SK-MEL-5 (cell line): Measurements from ENCODE around the gene HAO2. TPM values are rescaled to one million over a fixed set of nuclear protein-coding genes. Genes with fewer than 3 reads are reported as not detected.
"Not testable (repeated sequence)": the region's sequence is repeated elsewhere in the genome, so short reads cannot be mapped to it uniquely, and the experiment has no call there.

Source experiments
- DNase-seq: peaks from one replicate; pipeline ENCODE4 v3.0.0-alpha.2; 2016; ENCODE audit warnings: low read depth, low spot score
- in situ Hi-C: cut with HindIII; loops from 2 replicates; pipeline ENCODE4 v1.10.0; 2016; ENCODE audit warnings: low sequenced_read_pairs, high pct_unique_total_duplicates, low pct_unique_long_range_greater_than_20kb
- total RNA-seq: library from RNA; depleted of rRNA; stranded (reverse); fragments of >200 nt; shearing (Covaris generic); gene quantifications from 2 replicates; pipeline ENCODE4 v1.2.3, GENCODE V29; 2014

HAO2 gene
- total RNA-seq, 1 experiment from 2014 or later, result 0.21 TPM

GRCh38 chr1:119371815-119372214, 3.2 kb downstream of the HAO2 start:
- no peak for DNase-seq
- in situ Hi-C loops, result no loop called here

GRCh38 chr1:119372503-119373086, 4.0 kb downstream of the HAO2 start:
- in situ Hi-C loops, result no loop called here
- DNase-seq, result peak; percentile 91

- in situ Hi-C loops, result no loop called here
- DNase-seq, result no peak
Measured at GRCh38 chr1:119373465-119373864, 4.9 kb downstream of the HAO2 start.

- in situ Hi-C loops, result no loop called here
- DNase-seq, result no peak
Measured at GRCh38 chr1:119374208-119374874, 5.8 kb downstream of the HAO2 start.

GRCh38 chr1:119375366-119375765, 6.8 kb downstream of the HAO2 start:
- DNase-seq, result no peak
- in situ Hi-C loops, result no loop called here

- in situ Hi-C loops, result no loop called here
Measured at GRCh38 chr1:119376594-119376993, 8.0 kb downstream of the HAO2 start.

GRCh38 chr1:119377594-119377993, 9.0 kb downstream of the HAO2 start:
- in situ Hi-C loops, DNase-seq: not testable (repeated sequence)

More at GRCh38 chr1:119376594-119376993, 8.0 kb downstream of the HAO2 start:
- no peak for DNase-seq

- in situ Hi-C loops, result no loop called here
- no peak for DNase-seq
Measured at GRCh38 chr1:119379117-119379516, 10.5 kb downstream of the HAO2 start.

- DNase-seq, result no peak
- in situ Hi-C loops, result no loop called here
Measured at GRCh38 chr1:119380304-119380703, 11.7 kb downstream of the HAO2 start.

- in situ Hi-C loops, result no loop called here
- no peak for DNase-seq
Measured at GRCh38 chr1:119380983-119381662, 12.5 kb downstream of the HAO2 start.

- in situ Hi-C loops, result no loop called here
Measured at GRCh38 chr1:119384591-119384990, 16.0 kb downstream of the HAO2 start.

GRCh38 chr1:119385650-119386049, 17.1 kb downstream of the HAO2 start:
- no peak for DNase-seq
- in situ Hi-C loops, result no loop called here

More at GRCh38 chr1:119384591-119384990, 16.0 kb downstream of the HAO2 start:
- no peak for DNase-seq

GRCh38 chr1:119387858-119388257, 19.3 kb downstream of the HAO2 start:
- in situ Hi-C loops, result no loop called here
- no peak for DNase-seq

GRCh38 chr1:119388450-119388849, 19.9 kb downstream of the HAO2 start:
- no peak for DNase-seq
- in situ Hi-C loops, result no loop called here

- DNase-seq, result no peak
- in situ Hi-C loops, result no loop called here
Measured at GRCh38 chr1:119390526-119390925, 21.9 kb downstream of the HAO2 start.

- no peak for DNase-seq
- in situ Hi-C loops, result no loop called here
Measured at GRCh38 chr1:119391749-119392148, 23.2 kb downstream of the HAO2 start.

- DNase-seq, result no peak
- in situ Hi-C loops, result no loop called here
Measured at GRCh38 chr1:119394085-119394484, 25.5 kb downstream of the HAO2 start.

GRCh38 chr1:119396982-119397381, 28.4 kb downstream of the HAO2 start:
- DNase-seq, result no peak
- in situ Hi-C loops, result no loop called here

GRCh38 chr1:119397986-119398385, 29.4 kb downstream of the HAO2 start:
- DNase-seq, result no peak
- in situ Hi-C loops, result no loop called here
